Endodermal cell (in vitro differentiated cells): ENCODE results near the gene VILL. TPM values are rescaled to one million over a fixed set of nuclear protein-coding genes. Genes with fewer than 3 reads are reported as not detected.

Experiments used
- DNase-seq: peaks from one replicate; pipeline ENCODE4 v3.0.0-alpha.2; 2017
- H3K27ac ChIP-seq: 2 replicates; pipeline ENCODE4 v1.5.1; 2013; ENCODE audit warnings: mild to moderate bottlenecking, low read depth, low read length, moderate library complexity
- H3K27me3 ChIP-seq: 2 replicates; pipeline ENCODE4 v1.6.1; 2013; ENCODE audit warnings: mild to moderate bottlenecking, low read length, moderate library complexity; ENCODE audit not compliant: insufficient read depth, control insufficient read depth, poor library complexity, severe bottlenecking
- H3K36me3 ChIP-seq: 2 replicates; pipeline ENCODE4 v1.7.0; 2013; ENCODE audit warnings: mild to moderate bottlenecking, low read length, moderate library complexity; ENCODE audit not compliant: control insufficient read depth, insufficient read depth
- H3K4me1 ChIP-seq: one replicate; pipeline ENCODE4 v1.7.0; 2013; ENCODE audit warnings: low read length; ENCODE audit not compliant: control insufficient read depth, insufficient read depth
- H3K4me3 ChIP-seq: 2 replicates; pipeline ENCODE4 v1.5.1; 2013; ENCODE audit warnings: mild to moderate bottlenecking, low read length, moderate library complexity
- H3K9ac ChIP-seq: 2 replicates; pipeline ENCODE4 v1.6.1; 2013; ENCODE audit warnings: mild to moderate bottlenecking, low read length, moderate library complexity; ENCODE audit not compliant: poor library complexity, severe bottlenecking; ENCODE audit errors: extremely low read depth
- H3K9me3 ChIP-seq: 2 replicates; pipeline ENCODE4 v1.6.1; 2013; ENCODE audit warnings: mild to moderate bottlenecking, low read length, moderate library complexity; ENCODE audit not compliant: control insufficient read depth
- H3K27ac Mint-ChIP-seq: 2 replicates; pipeline ENCODE4 v1.8.0; 2020; ENCODE audit warnings: mixed read lengths
- H3K27me3 Mint-ChIP-seq: 2 replicates; pipeline ENCODE4 v1.8.0; 2021; ENCODE audit warnings: mild to moderate bottlenecking, mixed read lengths; ENCODE audit not compliant: insufficient read depth
- H3K36me3 Mint-ChIP-seq: 2 replicates; pipeline ENCODE4 v1.8.0; 2020; ENCODE audit warnings: low read depth, mixed read lengths
- H3K4me1 Mint-ChIP-seq: 2 replicates; pipeline ENCODE4 v1.8.0; 2020; ENCODE audit warnings: mixed read lengths
- H3K4me3 Mint-ChIP-seq: 2 replicates; pipeline ENCODE4 v1.8.0; 2020; ENCODE audit warnings: mild to moderate bottlenecking, moderate library complexity, mixed read lengths
- H3K9me3 Mint-ChIP-seq: 2 replicates; pipeline ENCODE4 v1.8.0; 2020; ENCODE audit warnings: mild to moderate bottlenecking, mixed read lengths
- CTCF ChIP-seq: fragments of 200-600 bp; sonication (generic); conservative IDR thresholded peaks from 2 replicates; pipeline ENCODE4 v1.5.0; 2021; ENCODE audit warnings: antibody characterized with exemption, mild to moderate bottlenecking
- WGBS, 2 experiments: methylation state at CpG; one replicate each; pipeline versions ENCODE4 v1.1.5 to v1.1.7; 2013; ENCODE audit warnings: missing lambda C conversion rate in 2 of 2, mixed read lengths in 1 of 2; ENCODE audit not compliant: insufficient coverage in 1 of 2, insufficient read length in 1 of 2; 5-methylcytosine and 5-hydroxymethylcytosine counted together
- total RNA-seq, 2 donors: library from RNA; stranded (reverse); fragmentation: NEBNext Ultra II Directional in 1 of 2; extraction: Animal tissue kit (Norgen Biotek cat#: 25700) in 1 of 2; gene quantifications; 2 replicates in 1 of 2; 3 replicates in 1 of 2; pipeline ENCODE4 v1.2.1, GENCODE V29; 2021

Gene VILL
- total RNA-seq, 2 donors from 2014 or later, result 16.0 to 21.3 TPM

GRCh38 chr3:37974121-37975083, 16.2 kb upstream of the VILL start:
- peak; percentile 93 for DNase-seq
- Mint-ChIP-seq H3K9me3 (no peaks in the 10 kb centered on the region), H3K36me3 (peaks cover 16% of the 10 kb centered on the region), H3K27ac (peak overlapping the region; percentile 71), H3K4me3 (no peak overlapping the region), H3K4me1 (peaks cover 17% of the 10 kb centered on the region), H3K27me3 (no peaks in the 10 kb centered on the region)
- Histone ChIP-seq H3K27me3 (no peaks in the 10 kb centered on the region), H3K36me3 (peaks cover 6% of the 10 kb centered on the region), H3K9me3 (no peaks in the 10 kb centered on the region), H3K4me3 (no peak overlapping the region), H3K27ac (no peak overlapping the region), H3K9ac (no peak overlapping the region), H3K4me1 (peaks cover 3% of the 10 kb centered on the region)
- TF ChIP-seq CTCF, result peak; percentile 94
- 83 to 93% methylated on average over 5 to 9 of the region's 9 CpGs for WGBS, 2 experiments

- Mint-ChIP-seq H3K4me1 (peaks cover 9% of the 10 kb centered on the region), H3K36me3 (peaks cover 18% of the 10 kb centered on the region), H3K9me3 (no peaks in the 10 kb centered on the region), H3K4me3 (no peak overlapping the region), H3K27ac (no peak overlapping the region), H3K27me3 (no peaks in the 10 kb centered on the region)
- WGBS, 2 experiments, result 90 to 96% methylated on average over 3 to 7 of the region's 8 CpGs
- Histone ChIP-seq H3K4me1 (peaks cover 2% of the 10 kb centered on the region), H3K27ac (no peak overlapping the region), H3K9ac (no peak overlapping the region), H3K4me3 (no peak overlapping the region), H3K27me3 (no peaks in the 10 kb centered on the region), H3K9me3 (no peaks in the 10 kb centered on the region), H3K36me3 (peaks cover 10% of the 10 kb centered on the region)
- TF ChIP-seq CTCF, result no peak
- peak; percentile 4 for DNase-seq
Observed at GRCh38 chr3:37979541-37980461, 10.8 kb upstream of the VILL start.
